KMS-11 (cell line): Measurements from ENCODE around the gene APCDD1.

Source experiments
- H2AFZ ChIP-seq: fragments of 200-600 bp; sonication (generic); 2 replicates; pipeline ENCODE4 v1.6.1; 2016; ENCODE audit warnings: antibody characterized with exemption, mixed run types, low read depth
- H3K27ac ChIP-seq: fragments of 200-600 bp; sonication (generic); 2 replicates; pipeline ENCODE4 v1.6.1; 2016; ENCODE audit warnings: mild to moderate bottlenecking, mixed run types
- H3K27me3 ChIP-seq: fragments of 200-600 bp; sonication (generic); 2 replicates; pipeline ENCODE4 v1.6.1; 2017; ENCODE audit warnings: mild to moderate bottlenecking, low read depth, mixed run types, moderate library complexity; ENCODE audit not compliant: insufficient read depth
- H3K36me3 ChIP-seq: fragments of 200-600 bp; sonication (generic); 2 replicates; pipeline ENCODE4 v1.6.1; 2017; ENCODE audit warnings: mild to moderate bottlenecking, mixed run types; ENCODE audit not compliant: insufficient read depth
- H3K4me1 ChIP-seq: fragments of 200-600 bp; sonication (generic); 2 replicates; pipeline ENCODE4 v1.6.1; 2016; ENCODE audit warnings: mild to moderate bottlenecking, low read depth, mixed run types; ENCODE audit not compliant: poor library complexity, severe bottlenecking
- H3K4me2 ChIP-seq: fragments of 200-600 bp; sonication (generic); 2 replicates; pipeline ENCODE4 v1.7.0; 2016; ENCODE audit warnings: mild to moderate bottlenecking, mixed run types
- H3K4me3 ChIP-seq: fragments of 200-600 bp; sonication (generic); IDR thresholded peaks from 2 replicates; pipeline ENCODE4 v1.6.1; 2017; ENCODE audit warnings: low read depth, low read length, mixed read lengths; ENCODE audit not compliant: insufficient read depth
- H3K79me2 ChIP-seq: fragments of 200-600 bp; sonication (generic); 2 replicates; pipeline ENCODE4 v1.6.1; 2016; ENCODE audit warnings: low read depth, mixed run types; ENCODE audit not compliant: insufficient read depth
- H3K9ac ChIP-seq: fragments of 200-600 bp; sonication (generic); 2 replicates; pipeline ENCODE4 v1.6.1; 2016; ENCODE audit warnings: mild to moderate bottlenecking, mixed run types
- H4K20me1 ChIP-seq: fragments of 200-600 bp; sonication (generic); 2 replicates; pipeline ENCODE4 v1.6.1; 2016; ENCODE audit warnings: mild to moderate bottlenecking, mixed run types; ENCODE audit not compliant: insufficient read depth
- TF ChIP-seq, protein P1 (sequence below): fragments of 200-600 bp; sonication (generic); conservative IDR thresholded peaks from 2 replicates; pipeline ENCODE4 v1.6.1; 2017; ENCODE audit warnings: low read depth, mild to moderate bottlenecking, antibody characterized with exemption, low read length, moderate library complexity, mixed read lengths

The APCDD1 gene

GRCh38 chr18:10470429-10470828, 16.0 kb downstream of the APCDD1 start:
- no peak overlapping the region for H3K4me2 ChIP-seq
- no peaks in the 10 kb centered on the region for H3K27me3 ChIP-seq
- no peak overlapping the region for H3K9ac ChIP-seq
- no peaks in the 10 kb centered on the region for H3K79me2 ChIP-seq
- H3K36me3 ChIP-seq, result no peaks in the 10 kb centered on the region
- no peak overlapping the region for H2AFZ ChIP-seq
- TF ChIP-seq, protein P1, sequence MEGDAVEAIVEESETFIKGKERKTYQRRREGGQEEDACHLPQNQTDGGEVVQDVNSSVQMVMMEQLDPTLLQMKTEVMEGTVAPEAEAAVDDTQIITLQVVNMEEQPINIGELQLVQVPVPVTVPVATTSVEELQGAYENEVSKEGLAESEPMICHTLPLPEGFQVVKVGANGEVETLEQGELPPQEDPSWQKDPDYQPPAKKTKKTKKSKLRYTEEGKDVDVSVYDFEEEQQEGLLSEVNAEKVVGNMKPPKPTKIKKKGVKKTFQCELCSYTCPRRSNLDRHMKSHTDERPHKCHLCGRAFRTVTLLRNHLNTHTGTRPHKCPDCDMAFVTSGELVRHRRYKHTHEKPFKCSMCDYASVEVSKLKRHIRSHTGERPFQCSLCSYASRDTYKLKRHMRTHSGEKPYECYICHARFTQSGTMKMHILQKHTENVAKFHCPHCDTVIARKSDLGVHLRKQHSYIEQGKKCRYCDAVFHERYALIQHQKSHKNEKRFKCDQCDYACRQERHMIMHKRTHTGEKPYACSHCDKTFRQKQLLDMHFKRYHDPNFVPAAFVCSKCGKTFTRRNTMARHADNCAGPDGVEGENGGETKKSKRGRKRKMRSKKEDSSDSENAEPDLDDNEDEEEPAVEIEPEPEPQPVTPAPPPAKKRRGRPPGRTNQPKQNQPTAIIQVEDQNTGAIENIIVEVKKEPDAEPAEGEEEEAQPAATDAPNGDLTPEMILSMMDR, result no peak
- H3K4me1 ChIP-seq, result peaks cover 11% of the 10 kb centered on the region
- no peak overlapping the region for H3K4me3 ChIP-seq
- no peaks in the 10 kb centered on the region for H4K20me1 ChIP-seq
- no peak overlapping the region for H3K27ac ChIP-seq

GRCh38 chr18:10471574-10471973, 17.1 kb downstream of the APCDD1 start:
- Histone ChIP-seq H3K4me1 (no peaks in the 10 kb centered on the region), H3K4me2 (no peak overlapping the region), H3K36me3 (no peaks in the 10 kb centered on the region), H3K27ac (no peak overlapping the region), H3K27me3 (no peaks in the 10 kb centered on the region), H3K9ac (no peak overlapping the region), H4K20me1 (no peaks in the 10 kb centered on the region), H2AFZ (no peak overlapping the region), H3K79me2 (no peaks in the 10 kb centered on the region), H3K4me3 (no peak overlapping the region)
- TF ChIP-seq, protein P1, result no peak

DNA sequence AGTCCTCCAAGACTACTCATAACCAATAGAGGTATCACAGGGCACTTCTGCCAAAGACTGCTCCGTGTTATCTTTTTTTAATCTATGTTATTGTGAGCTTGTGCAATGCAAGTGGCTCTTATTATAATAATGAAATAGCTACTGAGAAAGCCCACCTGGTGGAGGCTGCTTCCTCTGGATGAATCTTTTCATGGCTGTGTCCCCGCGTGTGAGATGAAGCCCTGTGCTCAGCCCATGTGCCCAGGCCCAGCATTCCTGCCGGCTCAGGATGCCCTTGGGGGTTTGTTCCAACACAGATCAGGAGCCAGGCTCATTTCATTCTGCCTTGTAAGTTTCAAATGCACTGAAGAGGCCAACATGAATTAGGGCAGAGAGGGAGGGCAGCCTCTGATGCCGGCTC, 18.7 kb downstream of the APCDD1 start:
- H3K27me3 ChIP-seq, result no peaks in the 10 kb centered on the region
- H3K27ac ChIP-seq, result no peak overlapping the region
- H3K36me3 ChIP-seq, result no peaks in the 10 kb centered on the region

DNA sequence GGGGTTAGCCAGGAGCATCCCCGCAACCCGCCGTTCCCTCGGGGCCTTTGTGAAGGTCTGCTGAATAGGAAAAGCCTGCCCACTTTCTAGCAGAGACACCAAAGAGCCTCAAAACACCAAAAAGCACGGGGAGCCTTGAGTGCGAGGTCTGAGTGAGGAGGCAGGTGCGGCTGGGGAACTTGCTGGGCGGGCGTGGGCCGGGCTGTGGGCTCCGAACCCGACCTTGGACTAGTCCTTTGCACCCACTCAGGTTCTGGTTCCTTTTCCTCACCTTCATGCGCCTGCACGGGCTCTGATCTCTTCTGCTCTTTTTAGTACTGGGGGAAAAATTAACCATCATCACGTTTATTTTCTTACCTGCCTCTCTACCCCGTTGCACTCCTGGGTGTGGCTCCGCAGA, 19.9 kb downstream of the APCDD1 start:
- no peak overlapping the region for H3K27ac ChIP-seq

More for the DNA sequence above, 18.7 kb downstream of the APCDD1 start:
- no peaks in the 10 kb centered on the region for H3K4me1 ChIP-seq
- TF ChIP-seq, protein P1, result no peak
- H3K79me2 ChIP-seq, result no peaks in the 10 kb centered on the region
- no peaks in the 10 kb centered on the region for H4K20me1 ChIP-seq
- H3K9ac ChIP-seq, result no peak overlapping the region
- H2AFZ ChIP-seq, result no peak overlapping the region
- no peak overlapping the region for H3K4me3 ChIP-seq
- no peak overlapping the region for H3K4me2 ChIP-seq

More for the DNA sequence above, 19.9 kb downstream of the APCDD1 start:
- Histone ChIP-seq H4K20me1 (no peaks in the 10 kb centered on the region), H3K36me3 (no peaks in the 10 kb centered on the region), H3K9ac (no peak overlapping the region), H3K27me3 (no peaks in the 10 kb centered on the region), H3K79me2 (no peaks in the 10 kb centered on the region), H3K4me1 (no peaks in the 10 kb centered on the region), H3K4me2 (no peak overlapping the region), H2AFZ (no peak overlapping the region), H3K4me3 (no peak overlapping the region)
- TF ChIP-seq, protein P1, result no peak
